ENCODE data around the gene SYT8. TPM values are rescaled to one million over a fixed set of nuclear protein-coding genes. Genes with fewer than 3 reads are reported as not detected.

Gene SYT8
- total and polyA plus RNA-seq, 2 donors (not counting 1 experiment from before 2014, with no cell fraction given), result not detected

- Histone ChIP-seq H3K4me2 (replicated peaks; ENCODE audit: low read depth, low read length, poor library complexity, severe bottlenecking) (peak overlapping the region; percentile 12), H3K9ac (ENCODE audit: low read length) (no peak overlapping the region), H3K27me3 (replicated peaks in 1 of 4; ENCODE audit: control extremely low read depth in 1 of 4, control insufficient read depth in 3 of 4, insufficient read depth in 4 of 4, low read length in 3 of 4) (no peaks in the 10 kb centered on the region), H3K79me2 (ENCODE audit: control insufficient read depth, insufficient read depth, low read length) (peaks cover 86% of the 10 kb centered on the region), H2AFZ (ENCODE audit: insufficient read depth, low read depth, low read length, poor library complexity, severe bottlenecking) (no peak overlapping the region), H3K9me3 (ENCODE audit: control extremely low read depth in 1 of 3, control insufficient read depth in 2 of 3, insufficient read depth in 1 of 3, low read length in 2 of 3) (no peaks in the 10 kb centered on the region), H3K36me3 (replicated peaks in 1 of 2; ENCODE audit: control extremely low read depth in 1 of 2, control insufficient read depth in 1 of 2, extremely low read depth in 1 of 2, insufficient read depth in 2 of 2, low read length in 1 of 2) (peaks cover 0 to 30% of the 10 kb centered on the region in 2 experiments), H4K20me1 (ENCODE audit: control insufficient read depth, insufficient read depth, low read length, poor library complexity, severe bottlenecking) (peaks cover 100% of the 10 kb centered on the region), H3K4me1 (ENCODE audit: control insufficient read depth in 2 of 2, insufficient read depth in 2 of 2, low read length in 2 of 2) (peaks cover 35 to 83% of the 10 kb centered on the region in 2 donors), H3K27ac (ENCODE audit: low read length in 2 of 2) (peak overlapping the region in 1 of 2 donors; percentile 3), H3K4me3 (ENCODE audit: control extremely low read depth in 1 of 5, extremely low read depth in 1 of 5, insufficient read depth in 1 of 5, low read depth in 2 of 5, low read length in 4 of 5) (no peak overlapping the region)
- no peak overlapping the region for H3K4me3 Mint-ChIP-seq
- H3K27ac Mint-ChIP-seq, result peak overlapping the region; percentile 46
- intact Hi-C loops (cut with micrococcal nuclease), result no loop called here
- ChIA-PET POLR2A (interaction anchor here (0.6 kb wide), 1 partner anchor 26 kb away, joined by 3 read pairs; no protein-coding TSS in a partner anchor), CTCF (interaction anchor here (1.1 to 2.2 kb wide), 7 partner anchors 12 to 275 kb away, joined by 3 to 10 read pairs (median 5); no protein-coding TSS in a partner anchor)
- no peaks in the 10 kb centered on the region for H3K27me3 Mint-ChIP-seq
- WGBS (ENCODE audit: insufficient coverage), result 61% methylated on average over 20 of the region's 26 CpGs
- TF ChIP-seq EZH2 (IDR thresholded peaks at IDR 0.05; ENCODE audit: borderline replicate concordance, insufficient read depth, low read depth, low read length, poor library complexity, severe bottlenecking), result no peak
- TF ChIP-seq CTCF (IDR thresholded peaks at IDR 0.05), result peak; percentile 29
- no peak for ATAC-seq (ENCODE audit: low read depth)
- DNase-seq, result no peak
- no peaks in the 10 kb centered on the region for H3K9me3 Mint-ChIP-seq (ENCODE audit: insufficient read depth)
- peaks cover 65% of the 10 kb centered on the region for H3K4me1 Mint-ChIP-seq
Observed at GRCh38 chr11:1876361-1877063, 41.7 kb downstream of the SYT8 start.

All from B cell (primary cell).